GM21423 (cell line): ENCODE results near the gene ALLC.
"Not testable (repeated sequence)": the region's sequence is repeated elsewhere in the genome, so short reads cannot be mapped to it uniquely, and the experiment has no call there.

Experiments used
- ATAC-seq: cut with Tn5 transposase; IDR thresholded peaks from one replicate; pipeline ENCODE4 v1.9.1; 2021; ENCODE audit warnings: mild to moderate bottlenecking, moderate library complexity; ENCODE audit not compliant: unreplicated experiment

ALLC gene

GRCh38 chr2:3657881-3658280, at the start of gene ALLC:
ALLC (plus strand) TSS chr2:3658200; CDS start chr2:3671158, 12,958 bp downstream.
- no peak for ATAC-seq

GRCh38 chr2:3608373-3609278, 49.4 kb upstream of the ALLC start:
- no peak for ATAC-seq

GRCh38 chr2:3609279-3609673, 48.7 kb upstream of the ALLC start:
- ATAC-seq: peak; percentile 49

GRCh38 chr2:3610415-3610814, 47.6 kb upstream of the ALLC start:
- no peak for ATAC-seq

GRCh38 chr2:3610881-3611505, 47.0 kb upstream of the ALLC start:
- no peak for ATAC-seq

- ATAC-seq: no peak
Observed at GRCh38 chr2:3611589-3611988, 46.4 kb upstream of the ALLC start.

- no peak for ATAC-seq
Observed at GRCh38 chr2:3612639-3613523, 45.1 kb upstream of the ALLC start.

- no peak for ATAC-seq
Observed at GRCh38 chr2:3613524-3613905, 44.5 kb upstream of the ALLC start.

GRCh38 chr2:3614743-3615142, 43.3 kb upstream of the ALLC start:
- ATAC-seq: not testable (repeated sequence)

- not testable (repeated sequence) for ATAC-seq
Observed at GRCh38 chr2:3615541-3616200, 42.3 kb upstream of the ALLC start.

GRCh38 chr2:3616435-3617197, 41.4 kb upstream of the ALLC start:
- ATAC-seq: not testable (repeated sequence)

- no peak for ATAC-seq
Observed at GRCh38 chr2:3617198-3617890, 40.7 kb upstream of the ALLC start.

- no peak for ATAC-seq
Observed at GRCh38 chr2:3618367-3618766, 39.6 kb upstream of the ALLC start.

- ATAC-seq: no peak
Observed at GRCh38 chr2:3619033-3619432, 39.0 kb upstream of the ALLC start.

GRCh38 chr2:3619661-3620060, 38.3 kb upstream of the ALLC start:
- not testable (repeated sequence) for ATAC-seq

GRCh38 chr2:3620834-3621233, 37.2 kb upstream of the ALLC start:
- no peak for ATAC-seq

GRCh38 chr2:3622967-3623366, 35.0 kb upstream of the ALLC start:
- no peak for ATAC-seq

GRCh38 chr2:3624059-3624794, 33.8 kb upstream of the ALLC start:
- ATAC-seq: peak; percentile 81

- ATAC-seq: no peak
Observed at GRCh38 chr2:3625186-3625585, 32.8 kb upstream of the ALLC start.
